SK-N-SH treated with all-trans-retinoic acid at 6 μM for 48 hours (cell line): ENCODE measurements around the gene SGPP2.

ENCODE experiments used
- ATAC-seq: fragments of 200-7000 bp; cut with Tn5 transposase; 3 replicates; pipeline ENCODE4 v1.9.1; 2020; ENCODE audit warnings: mild to moderate bottlenecking, moderate library complexity
- ARNTL ChIP-seq: fragments of 450-650 bp; formaldehyde crosslinking; IDR thresholded peaks from 2 replicates; pipeline ENCODE4 v1.5.0; 2020; ENCODE audit warnings: low read depth, mild to moderate bottlenecking, moderate library complexity, borderline replicate concordance
- BACH2 ChIP-seq: fragments of 250-450 bp; sonication (Bioruptor Pico); IDR thresholded peaks from 2 replicates; pipeline ENCODE4 v1.9.0; 2021; ENCODE audit warnings: mild to moderate bottlenecking, borderline replicate concordance
- CSDC2 ChIP-seq: fragments of 250-450 bp; sonication (Bioruptor Pico); IDR thresholded peaks from 2 replicates; pipeline ENCODE4 v1.5.0; 2020; ENCODE audit warnings: mild to moderate bottlenecking, moderate library complexity
- ESRRG ChIP-seq: fragments of 250-450 bp; sonication (Bioruptor Pico); IDR thresholded peaks from 2 replicates; pipeline ENCODE4 v1.6.1; 2021; ENCODE audit warnings: mild to moderate bottlenecking
- GLIS3 ChIP-seq: fragments of 250-450 bp; sonication (Bioruptor Pico); IDR thresholded peaks from 2 replicates; pipeline ENCODE4 v1.5.0; 2020; ENCODE audit warnings: mild to moderate bottlenecking, moderate library complexity
- ISL1 ChIP-seq: fragments of 250-450 bp; sonication (Bioruptor Pico); IDR thresholded peaks from 2 replicates; pipeline ENCODE4 v2.1.2; 2022; ENCODE audit warnings: mild to moderate bottlenecking, moderate library complexity
- OSR1 ChIP-seq: fragments of 250-450 bp; sonication (Bioruptor Pico); IDR thresholded peaks from 2 replicates; pipeline ENCODE4 v1.8.0; 2022; ENCODE audit warnings: moderate library complexity, mild to moderate bottlenecking, inconsistent platforms
- PATZ1 ChIP-seq: fragments of 250-450 bp; sonication (Bioruptor Pico); IDR thresholded peaks from 2 replicates; pipeline ENCODE4 v1.8.0; 2020; ENCODE audit warnings: mild to moderate bottlenecking, moderate library complexity, borderline replicate concordance
- POU6F1 ChIP-seq: fragments of 250-450 bp; sonication (Bioruptor Pico); IDR thresholded peaks from 2 replicates; pipeline ENCODE4 v1.8.0; 2021; ENCODE audit warnings: low read depth, mild to moderate bottlenecking, moderate library complexity, borderline replicate concordance
- PPARA ChIP-seq: fragments of 250-450 bp; sonication (Bioruptor Pico); IDR thresholded peaks from 2 replicates; pipeline ENCODE4 v1.5.0; 2020; ENCODE audit warnings: mild to moderate bottlenecking, borderline replicate concordance
- RARB ChIP-seq: fragments of 250-450 bp; sonication (Bioruptor Pico); IDR thresholded peaks from 2 replicates; pipeline ENCODE4 v1.8.0; 2021; ENCODE audit warnings: mild to moderate bottlenecking, moderate library complexity
- SNAI2 ChIP-seq: fragments of 250-450 bp; sonication (Bioruptor Pico); IDR thresholded peaks from 2 replicates; pipeline ENCODE4 v1.5.0; 2020; ENCODE audit warnings: mild to moderate bottlenecking, moderate library complexity
- TCF4 ChIP-seq: fragments of 250-450 bp; sonication (Bioruptor Pico); IDR thresholded peaks from 2 replicates; pipeline ENCODE4 v1.8.0; 2021; ENCODE audit warnings: mild to moderate bottlenecking, moderate library complexity, borderline replicate concordance
- TOX ChIP-seq: fragments of 250-450 bp; sonication (Bioruptor Pico); IDR thresholded peaks from 2 replicates; pipeline ENCODE4 v1.8.0; 2021; ENCODE audit warnings: mild to moderate bottlenecking, moderate library complexity, borderline replicate concordance
- ZC3H10 ChIP-seq: fragments of 250-450 bp; sonication (Bioruptor Pico); IDR thresholded peaks from 2 replicates; pipeline ENCODE4 v1.5.1; 2021; ENCODE audit warnings: mild to moderate bottlenecking, moderate library complexity
- ZFP30 ChIP-seq: fragments of 450-650 bp; formaldehyde crosslinking; IDR thresholded peaks from 2 replicates; pipeline ENCODE4 v1.5.0; 2022; ENCODE audit warnings: mild to moderate bottlenecking, moderate library complexity
- ZNF70 ChIP-seq: fragments of 450-650 bp; formaldehyde crosslinking; IDR thresholded peaks from 2 replicates; pipeline ENCODE4 v1.5.0; 2020; ENCODE audit warnings: mild to moderate bottlenecking, moderate library complexity
- ZNF8 ChIP-seq: fragments of 450-650 bp; formaldehyde crosslinking; IDR thresholded peaks from 2 replicates; pipeline ENCODE4 v1.5.0; 2020; ENCODE audit warnings: mild to moderate bottlenecking, moderate library complexity
- TF ChIP-seq, protein P1 (sequence below): fragments of 250-450 bp; sonication (Bioruptor Pico); IDR thresholded peaks from 2 replicates; pipeline ENCODE4 v1.5.1; 2021; ENCODE audit warnings: mild to moderate bottlenecking, moderate library complexity
- TF ChIP-seq, protein P2 (sequence below): fragments of 250-450 bp; sonication (Bioruptor Pico); IDR thresholded peaks from 2 replicates; pipeline ENCODE4 v1.5.1; 2020; ENCODE audit warnings: low read depth, mild to moderate bottlenecking, moderate library complexity
- TF ChIP-seq, protein P3 (sequence below): fragments of 250-450 bp; sonication (Bioruptor Pico); IDR thresholded peaks from 2 replicates; pipeline ENCODE4 v1.5.0; 2020; ENCODE audit warnings: mild to moderate bottlenecking, moderate library complexity

Gene SGPP2

DNA sequence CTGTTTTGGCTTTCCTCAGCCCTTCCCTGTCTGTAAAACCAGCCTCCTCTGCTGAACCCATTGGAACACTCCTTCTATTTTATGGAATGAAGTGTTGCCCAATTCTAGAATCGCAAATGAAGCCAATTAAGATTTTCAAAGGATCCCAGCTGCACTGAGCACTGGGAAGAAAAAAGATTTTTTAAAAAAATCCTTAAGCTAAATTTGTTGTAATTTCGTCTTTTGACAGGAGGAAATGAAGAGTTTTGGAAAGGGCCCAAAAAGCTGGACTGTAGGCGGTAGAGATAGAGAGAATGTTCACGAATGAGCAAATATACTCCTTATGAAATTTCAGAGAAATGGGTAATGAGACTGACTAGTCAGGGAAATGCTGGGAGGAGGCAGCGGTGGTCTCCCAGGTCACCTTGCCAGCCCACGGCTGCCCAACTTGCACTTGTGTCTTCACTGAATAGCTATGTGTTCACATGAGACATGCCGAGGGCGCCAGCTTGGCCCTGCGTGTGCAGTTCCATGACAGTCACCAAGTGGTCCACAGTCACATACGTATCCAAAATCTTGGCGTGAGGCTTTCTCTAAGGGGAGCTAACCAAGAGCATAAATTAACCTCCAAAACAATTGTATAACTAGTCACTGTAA is 69.9 kb downstream of the SGPP2 start (continued):
- TF ChIP-seq, protein P1, sequence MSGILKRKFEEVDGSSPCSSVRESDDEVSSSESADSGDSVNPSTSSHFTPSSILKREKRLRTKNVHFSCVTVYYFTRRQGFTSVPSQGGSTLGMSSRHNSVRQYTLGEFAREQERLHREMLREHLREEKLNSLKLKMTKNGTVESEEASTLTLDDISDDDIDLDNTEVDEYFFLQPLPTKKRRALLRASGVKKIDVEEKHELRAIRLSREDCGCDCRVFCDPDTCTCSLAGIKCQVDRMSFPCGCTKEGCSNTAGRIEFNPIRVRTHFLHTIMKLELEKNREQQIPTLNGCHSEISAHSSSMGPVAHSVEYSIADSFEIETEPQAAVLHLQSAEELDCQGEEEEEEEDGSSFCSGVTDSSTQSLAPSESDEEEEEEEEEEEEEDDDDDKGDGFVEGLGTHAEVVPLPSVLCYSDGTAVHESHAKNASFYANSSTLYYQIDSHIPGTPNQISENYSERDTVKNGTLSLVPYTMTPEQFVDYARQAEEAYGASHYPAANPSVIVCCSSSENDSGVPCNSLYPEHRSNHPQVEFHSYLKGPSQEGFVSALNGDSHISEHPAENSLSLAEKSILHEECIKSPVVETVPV (CRISPR knock-in tag): no peak
- TF ChIP-seq ZNF70 (CRISPR knock-in tag): no peak
- no peak for TF ChIP-seq PATZ1 (CRISPR knock-in tag)
- TF ChIP-seq CSDC2 (CRISPR knock-in tag): no peak
- TF ChIP-seq ZNF8 (CRISPR knock-in tag): no peak
- TF ChIP-seq, protein P2, sequence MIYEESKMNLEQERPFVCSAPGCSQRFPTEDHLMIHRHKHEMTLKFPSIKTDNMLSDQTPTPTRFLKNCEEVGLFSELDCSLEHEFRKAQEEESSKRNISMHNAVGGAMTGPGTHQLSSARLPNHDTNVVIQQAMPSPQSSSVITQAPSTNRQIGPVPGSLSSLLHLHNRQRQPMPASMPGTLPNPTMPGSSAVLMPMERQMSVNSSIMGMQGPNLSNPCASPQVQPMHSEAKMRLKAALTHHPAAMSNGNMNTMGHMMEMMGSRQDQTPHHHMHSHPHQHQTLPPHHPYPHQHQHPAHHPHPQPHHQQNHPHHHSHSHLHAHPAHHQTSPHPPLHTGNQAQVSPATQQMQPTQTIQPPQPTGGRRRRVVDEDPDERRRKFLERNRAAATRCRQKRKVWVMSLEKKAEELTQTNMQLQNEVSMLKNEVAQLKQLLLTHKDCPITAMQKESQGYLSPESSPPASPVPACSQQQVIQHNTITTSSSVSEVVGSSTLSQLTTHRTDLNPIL: no peak
- TF ChIP-seq ESRRG (CRISPR knock-in tag): no peak
- TF ChIP-seq ARNTL: no peak
- TF ChIP-seq, all 23 proteins: peak for 0

- TF ChIP-seq ZFP30 (CRISPR knock-in tag) (no peak), BACH2 (CRISPR knock-in tag) (no peak), TOX (CRISPR knock-in tag) (no peak), SNAI2 (CRISPR knock-in tag) (no peak), ZNF8 (CRISPR knock-in tag) (no peak), ISL1 (CRISPR knock-in tag) (no peak), ZC3H10 (CRISPR knock-in tag) (no peak), GLIS3 (CRISPR knock-in tag) (no peak), POU6F1 (CRISPR knock-in tag) (no peak), OSR1 (no peak), CSDC2 (CRISPR knock-in tag) (no peak), RARB (CRISPR knock-in tag) (no peak)
- TF ChIP-seq, protein P3, sequence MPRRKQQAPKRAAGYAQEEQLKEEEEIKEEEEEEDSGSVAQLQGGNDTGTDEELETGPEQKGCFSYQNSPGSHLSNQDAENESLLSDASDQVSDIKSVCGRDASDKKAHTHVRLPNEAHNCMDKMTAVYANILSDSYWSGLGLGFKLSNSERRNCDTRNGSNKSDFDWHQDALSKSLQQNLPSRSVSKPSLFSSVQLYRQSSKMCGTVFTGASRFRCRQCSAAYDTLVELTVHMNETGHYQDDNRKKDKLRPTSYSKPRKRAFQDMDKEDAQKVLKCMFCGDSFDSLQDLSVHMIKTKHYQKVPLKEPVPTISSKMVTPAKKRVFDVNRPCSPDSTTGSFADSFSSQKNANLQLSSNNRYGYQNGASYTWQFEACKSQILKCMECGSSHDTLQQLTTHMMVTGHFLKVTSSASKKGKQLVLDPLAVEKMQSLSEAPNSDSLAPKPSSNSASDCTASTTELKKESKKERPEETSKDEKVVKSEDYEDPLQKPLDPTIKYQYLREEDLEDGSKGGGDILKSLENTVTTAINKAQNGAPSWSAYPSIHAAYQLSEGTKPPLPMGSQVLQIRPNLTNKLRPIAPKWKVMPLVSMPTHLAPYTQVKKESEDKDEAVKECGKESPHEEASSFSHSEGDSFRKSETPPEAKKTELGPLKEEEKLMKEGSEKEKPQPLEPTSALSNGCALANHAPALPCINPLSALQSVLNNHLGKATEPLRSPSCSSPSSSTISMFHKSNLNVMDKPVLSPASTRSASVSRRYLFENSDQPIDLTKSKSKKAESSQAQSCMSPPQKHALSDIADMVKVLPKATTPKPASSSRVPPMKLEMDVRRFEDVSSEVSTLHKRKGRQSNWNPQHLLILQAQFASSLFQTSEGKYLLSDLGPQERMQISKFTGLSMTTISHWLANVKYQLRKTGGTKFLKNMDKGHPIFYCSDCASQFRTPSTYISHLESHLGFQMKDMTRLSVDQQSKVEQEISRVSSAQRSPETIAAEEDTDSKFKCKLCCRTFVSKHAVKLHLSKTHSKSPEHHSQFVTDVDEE (CRISPR knock-in tag): no peak
- TF ChIP-seq, protein P2: no peak
- no peak for ATAC-seq
These were observed 71.0 kb downstream of the SGPP2 start for GRCh38 chr2:222495388-222495787.

GRCh38 chr2:222499226-222499625 is 74.9 kb downstream of the SGPP2 start:
- no peak for ATAC-seq
- TF ChIP-seq, protein P1 (CRISPR knock-in tag): no peak
- TF ChIP-seq GLIS3 (CRISPR knock-in tag) (no peak), ISL1 (CRISPR knock-in tag) (no peak), TCF4 (CRISPR knock-in tag) (no peak), PPARA (CRISPR knock-in tag) (no peak), PATZ1 (CRISPR knock-in tag) (no peak), OSR1 (no peak), ZNF70 (CRISPR knock-in tag) (no peak), ESRRG (CRISPR knock-in tag) (no peak)
- TF ChIP-seq, protein P2: no peak
